Smooth muscle cell (in vitro differentiated cells): ENCODE data around the gene CFAP210. TPM values are rescaled to one million over a fixed set of nuclear protein-coding genes. Genes with fewer than 3 reads are reported as not detected.

Experiments used
- DNase-seq: peaks from one replicate; lab custom pipeline; 2025; ENCODE audit not compliant: unreplicated experiment; lab: John Stamatoyannopoulos, UW
- H2AFZ ChIP-seq: fragments of 200-600 bp; sonication (generic); 2 replicates; pipeline ENCODE4 v1.6.0; 2016; ENCODE audit warnings: antibody characterized with exemption, low read depth, mild to moderate bottlenecking
- H3F3A ChIP-seq: fragments of 200-600 bp; sonication (generic); 2 replicates; pipeline ENCODE4 v1.6.0; 2017; ENCODE audit warnings: antibody characterized with exemption, low read depth
- H3K27ac ChIP-seq: fragments of 200-600 bp; sonication (generic); 2 replicates; pipeline ENCODE4 v1.5.1; 2016; ENCODE audit warnings: low read depth, mild to moderate bottlenecking
- H3K27me3 ChIP-seq: fragments of 200-600 bp; sonication (generic); 2 replicates; pipeline ENCODE4 v1.6.1; 2016; ENCODE audit warnings: low read depth, mild to moderate bottlenecking
- H3K36me3 ChIP-seq: fragments of 200-600 bp; sonication (generic); 2 replicates; pipeline ENCODE4 v1.5.1; 2016; ENCODE audit warnings: low read depth
- H3K4me1 ChIP-seq: fragments of 200-600 bp; sonication (generic); 2 replicates; pipeline ENCODE4 v1.5.1; 2016; ENCODE audit warnings: low read depth
- H3K4me2 ChIP-seq: fragments of 200-600 bp; sonication (generic); 2 replicates; pipeline ENCODE4 v1.6.0; 2016; ENCODE audit warnings: mild to moderate bottlenecking
- H3K4me3 ChIP-seq: fragments of 200-600 bp; sonication (generic); 2 replicates; pipeline ENCODE4 v1.5.1; 2016; ENCODE audit warnings: mild to moderate bottlenecking
- H3K79me2 ChIP-seq: fragments of 200-600 bp; sonication (generic); 2 replicates; pipeline ENCODE4 v1.6.0; 2016; ENCODE audit warnings: low read depth, mild to moderate bottlenecking
- H3K9ac ChIP-seq: fragments of 200-600 bp; sonication (generic); 2 replicates; pipeline ENCODE4 v1.6.0; 2016; ENCODE audit warnings: low read depth
- H3K9me3 ChIP-seq: fragments of 200-600 bp; sonication (generic); replicated peaks from 2 replicates; pipeline ENCODE4 v1.5.1; 2016; ENCODE audit warnings: low read depth
- H4K20me1 ChIP-seq: fragments of 200-600 bp; sonication (generic); 2 replicates; pipeline ENCODE4 v1.6.0; 2016; ENCODE audit warnings: low read depth
- CTCF ChIP-seq: fragments of 200-600 bp; sonication (generic); IDR thresholded peaks from 2 replicates; pipeline ENCODE4 v1.5.1; 2017; ENCODE audit warnings: borderline replicate concordance, mild to moderate bottlenecking, antibody characterized with exemption; ENCODE audit not compliant: insufficient read depth, poor library complexity, severe bottlenecking
- WGBS: methylation state at CpG from one replicate; pipeline ENCODE4 v1.1.7; 2016; ENCODE audit warnings: low lambda C conversion rate; 5-methylcytosine and 5-hydroxymethylcytosine counted together
- polyA plus RNA-seq: library from polyadenylated mRNA; unstranded; fragments of >200 nt; fragmentation: Nextera tagmentation; extraction: Ambion mirVana; gene quantifications from 2 replicates; pipeline ENCODE4 v1.2.1, GENCODE V29; 2016
- total RNA-seq: library from RNA; depleted of rRNA; stranded (reverse); fragments of >200 nt; gene quantifications from 2 replicates; pipeline ENCODE4 v1.2.3, GENCODE V29; 2014

The CFAP210 gene
- total RNA-seq (0.13 and 0.45 TPM in 2 replicates), polyA plus RNA-seq (not detected in 2 replicates)

DNA sequence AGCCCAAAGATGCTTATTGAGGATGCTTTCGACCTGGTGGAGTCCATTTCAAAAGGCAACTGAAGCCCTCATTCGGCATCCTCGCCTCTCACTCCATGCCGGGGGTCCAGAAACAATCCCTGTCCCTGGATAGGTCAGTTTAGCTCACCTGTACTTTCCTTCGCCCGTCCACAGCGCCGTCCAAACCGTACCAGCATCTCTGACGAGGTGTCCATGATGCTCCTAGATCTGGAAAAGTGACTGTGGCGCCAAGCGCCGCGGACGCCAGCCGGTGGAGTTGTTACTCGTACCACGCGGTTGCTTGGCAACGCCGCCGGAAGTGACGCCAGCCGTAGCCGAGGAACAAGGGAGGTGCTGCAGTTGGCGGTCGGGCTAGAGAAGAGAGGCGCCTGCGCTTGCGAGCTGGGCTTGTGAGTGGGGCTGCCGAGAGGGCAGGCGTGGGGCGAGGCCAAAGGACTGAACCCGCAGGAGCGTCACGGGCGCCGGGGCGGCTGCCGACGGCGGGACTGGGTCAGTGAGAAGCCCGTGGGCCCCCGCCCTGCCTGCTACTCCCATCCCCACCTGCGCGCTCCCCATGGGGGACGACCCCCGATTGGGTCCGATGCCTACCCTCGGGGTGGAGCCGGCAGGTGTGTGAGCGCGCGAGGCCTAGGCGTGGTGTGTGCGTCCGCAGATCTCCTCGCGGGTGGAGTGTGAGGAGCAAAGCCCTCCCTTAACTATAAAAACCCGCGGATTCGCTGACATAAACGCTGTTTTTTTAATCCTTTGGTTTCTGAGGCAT lies at the start of gene CFAP210, which contains the start of gene PHOSPHO2:
Gene CFAP210 (minus strand): TSS at position 293 of the 781 bp plus-strand sequence. CDS start 78 bp downstream, at position 215.
Gene PHOSPHO2 (plus strand): TSS at position 357 of the 781 bp plus-strand sequence. CDS start 6,503 bp downstream, outside the sequence.
- Histone ChIP-seq H3K4me3 (peak within 1 kb of the TSS; percentile 83), H3K4me1 (peaks cover 3% of the 10 kb centered on the region), H3F3A (peaks cover 3% of the 10 kb centered on the region), H3K79me2 (no peaks in the 10 kb centered on the region), H3K36me3 (no peaks in the 10 kb centered on the region), H3K9ac (peak within 1 kb of the TSS; percentile 92), H3K9me3 (no peaks in the 10 kb centered on the region), H2AFZ (peak within 1 kb of the TSS; percentile 99), H3K27ac (peak within 1 kb of the TSS; percentile 81), H4K20me1 (no peaks in the 10 kb centered on the region), H3K27me3 (no peaks in the 10 kb centered on the region), H3K4me2 (peak within 1 kb of the TSS; percentile 85)
- peak; percentile 86 for DNase-seq
- TF ChIP-seq CTCF = no peak
- WGBS = 1% methylated on average over 48 of the region's 63 CpGs

GRCh38 chr2:169743549-169743948 lies 49.3 kb upstream of the CFAP210 start:
- Histone ChIP-seq H3K27ac (no peak overlapping the region), H3F3A (no peaks in the 10 kb centered on the region), H4K20me1 (no peaks in the 10 kb centered on the region), H3K36me3 (no peaks in the 10 kb centered on the region), H3K9me3 (no peaks in the 10 kb centered on the region), H3K79me2 (no peaks in the 10 kb centered on the region), H3K4me1 (no peaks in the 10 kb centered on the region), H3K9ac (no peak overlapping the region), H3K4me2 (no peak overlapping the region), H3K4me3 (no peak overlapping the region), H3K27me3 (no peaks in the 10 kb centered on the region), H2AFZ (no peak overlapping the region)
- no peak for DNase-seq
- WGBS = 84% methylated on average over 4 of the region's 4 CpGs
- TF ChIP-seq CTCF = no peak

- H3K27me3 ChIP-seq = no peaks in the 10 kb centered on the region
- no peaks in the 10 kb centered on the region for H3K36me3 ChIP-seq
- no peak for TF ChIP-seq CTCF
- no peak overlapping the region for H3K9ac ChIP-seq
- no peak overlapping the region for H3K27ac ChIP-seq
- H3K4me3 ChIP-seq = no peak overlapping the region
- no peaks in the 10 kb centered on the region for H4K20me1 ChIP-seq
- no peak overlapping the region for H3K4me2 ChIP-seq
- peaks cover 6% of the 10 kb centered on the region for H3K4me1 ChIP-seq
- H3K79me2 ChIP-seq = no peaks in the 10 kb centered on the region
- DNase-seq = no peak
- WGBS = 87% methylated on average over 1 of the region's 1 CpG
- no peaks in the 10 kb centered on the region for H3K9me3 ChIP-seq
- H2AFZ ChIP-seq = no peak overlapping the region
- no peaks in the 10 kb centered on the region for H3F3A ChIP-seq
These were observed 45.1 kb upstream of the CFAP210 start for GRCh38 chr2:169739351-169739750.
